Stimulated activated CD4-positive, alpha-beta T cell treated with anti-CD3 and anti-CD28 coated beads, Interleukin-1b, Interleukin-23, amount 100 ng/mL, for 48 hours (primary cell): ENCODE measurements around the gene LRP5.

Experiments used
- DNase-seq: peaks from one replicate; pipeline ENCODE4 v3.0.0-alpha.2; 2020

The LRP5 gene

GRCh38 chr11:68372625-68373024, 60.2 kb downstream of the LRP5 start:
- DNase-seq, result no peak

GRCh38 chr11:68373189-68373814, 60.9 kb downstream of the LRP5 start:
- no peak for DNase-seq

- DNase-seq, result no peak
Measured at GRCh38 chr11:68373815-68374501, 61.6 kb downstream of the LRP5 start.

- DNase-seq, result no peak
Measured at GRCh38 chr11:68374531-68374930, 62.1 kb downstream of the LRP5 start.

- no peak for DNase-seq
Measured at GRCh38 chr11:68375337-68375736, 62.9 kb downstream of the LRP5 start.

GRCh38 chr11:68375766-68376165, 63.4 kb downstream of the LRP5 start:
- DNase-seq, result no peak

GRCh38 chr11:68377389-68377795, 65.0 kb downstream of the LRP5 start:
- no peak for DNase-seq

- no peak for DNase-seq
Measured at GRCh38 chr11:68379206-68379605, 66.8 kb downstream of the LRP5 start.

GRCh38 chr11:68380786-68381622, 68.6 kb downstream of the LRP5 start:
- DNase-seq, result no peak

- DNase-seq, result no peak
Measured at GRCh38 chr11:68381716-68382115, 69.3 kb downstream of the LRP5 start.

- no peak for DNase-seq
Measured at GRCh38 chr11:68382358-68382998, 70.1 kb downstream of the LRP5 start.

- DNase-seq, result peak; percentile 48
Measured at GRCh38 chr11:68383976-68384501, 71.6 kb downstream of the LRP5 start.

- no peak for DNase-seq
Measured at GRCh38 chr11:68384530-68385081, 72.2 kb downstream of the LRP5 start.

GRCh38 chr11:68385128-68385527, 72.7 kb downstream of the LRP5 start:
- no peak for DNase-seq

- no peak for DNase-seq
Measured at GRCh38 chr11:68386331-68386978, 74.1 kb downstream of the LRP5 start.

- no peak for DNase-seq
Measured at GRCh38 chr11:68387840-68388239, 75.4 kb downstream of the LRP5 start.

- no peak for DNase-seq
Measured at GRCh38 chr11:68388595-68389198, 76.3 kb downstream of the LRP5 start.

- no peak for DNase-seq
Measured at GRCh38 chr11:68390315-68390714, 77.9 kb downstream of the LRP5 start.

- DNase-seq, result no peak
Measured at GRCh38 chr11:68392822-68393221, 80.4 kb downstream of the LRP5 start.

- no peak for DNase-seq
Measured at GRCh38 chr11:68396516-68396915, 84.1 kb downstream of the LRP5 start.

GRCh38 chr11:68397256-68397655, 84.9 kb downstream of the LRP5 start:
- DNase-seq, result no peak
